Activated CD4-positive, alpha-beta T cell treated with anti-CD3 and anti-CD28 coated beads for 1 hour (primary cell): ENCODE data around the gene NEDD9.

ENCODE experiments used
- DNase-seq: peaks from one replicate; pipeline ENCODE4 v3.0.0-alpha.2; 2020

Gene NEDD9

GRCh38 chr6:11168091-11168635 is 64.3 kb downstream of the NEDD9 start:
- DNase-seq: no peak

GRCh38 chr6:11166948-11167347 is 65.5 kb downstream of the NEDD9 start:
- no peak for DNase-seq

- no peak for DNase-seq
Measured at GRCh38 chr6:11164717-11165646, 67.5 kb downstream of the NEDD9 start.

GRCh38 chr6:11163932-11164331 is 68.5 kb downstream of the NEDD9 start:
- DNase-seq: no peak

- DNase-seq: no peak
Measured at GRCh38 chr6:11162262-11162661, 70.2 kb downstream of the NEDD9 start.

- no peak for DNase-seq
Measured at GRCh38 chr6:11161031-11161956, 71.2 kb downstream of the NEDD9 start.

GRCh38 chr6:11160199-11160598 is 72.3 kb downstream of the NEDD9 start:
- no peak for DNase-seq

GRCh38 chr6:11155589-11155988 is 76.9 kb downstream of the NEDD9 start:
- no peak for DNase-seq

- no peak for DNase-seq
Measured at GRCh38 chr6:11153447-11153846, 79.0 kb downstream of the NEDD9 start.

- DNase-seq: no peak
Measured at GRCh38 chr6:11152581-11152980, 79.9 kb downstream of the NEDD9 start.

GRCh38 chr6:11151488-11151887 is 81.0 kb downstream of the NEDD9 start:
- DNase-seq: no peak

GRCh38 chr6:11149551-11149950 is 82.9 kb downstream of the NEDD9 start:
- no peak for DNase-seq

GRCh38 chr6:11146117-11146826 is 86.2 kb downstream of the NEDD9 start:
- DNase-seq: no peak

- peak; percentile 56 for DNase-seq
Measured at GRCh38 chr6:11144393-11144851, 88.0 kb downstream of the NEDD9 start.

- DNase-seq: no peak
Measured at GRCh38 chr6:11143394-11144371, 88.8 kb downstream of the NEDD9 start.

GRCh38 chr6:11142296-11143027 is 90.0 kb downstream of the NEDD9 start:
- no peak for DNase-seq

GRCh38 chr6:11141295-11141694 is 91.2 kb downstream of the NEDD9 start:
- no peak for DNase-seq

- DNase-seq: no peak
Measured at GRCh38 chr6:11140056-11140455, 92.4 kb downstream of the NEDD9 start.

- no peak for DNase-seq
Measured at GRCh38 chr6:11139051-11139960, 93.2 kb downstream of the NEDD9 start.
